Measurements from ENCODE around the gene SRCIN1. TPM values are rescaled to one million over a fixed set of nuclear protein-coding genes. Genes with fewer than 3 reads are reported as not detected.

The SRCIN1 gene
- total RNA-seq, 1 donor from 2014 or later = 0.05 TPM

GRCh38 chr17:38551121-38551520, 54.6 kb downstream of the SRCIN1 start:
- H3K4me1 Mint-ChIP-seq (ENCODE audit: unreplicated experiment) = no peaks in the 10 kb centered on the region
- no peak overlapping the region for H3K4me3 Mint-ChIP-seq (ENCODE audit: unreplicated experiment)
- H3K27ac Mint-ChIP-seq (ENCODE audit: unreplicated experiment) = no peak overlapping the region
- peaks cover 29% of the 10 kb centered on the region for H3K27me3 Mint-ChIP-seq (ENCODE audit: unreplicated experiment)
- DNase-seq (ENCODE audit: extremely low spot score, unreplicated experiment) = no peak
- no peaks in the 10 kb centered on the region for H3K9me3 Mint-ChIP-seq (ENCODE audit: unreplicated experiment)
- TF ChIP-seq CTCF (IDR thresholded peaks at IDR 0.05) = no peak
- H3K36me3 Mint-ChIP-seq (ENCODE audit: unreplicated experiment) = no peaks in the 10 kb centered on the region

DNA sequence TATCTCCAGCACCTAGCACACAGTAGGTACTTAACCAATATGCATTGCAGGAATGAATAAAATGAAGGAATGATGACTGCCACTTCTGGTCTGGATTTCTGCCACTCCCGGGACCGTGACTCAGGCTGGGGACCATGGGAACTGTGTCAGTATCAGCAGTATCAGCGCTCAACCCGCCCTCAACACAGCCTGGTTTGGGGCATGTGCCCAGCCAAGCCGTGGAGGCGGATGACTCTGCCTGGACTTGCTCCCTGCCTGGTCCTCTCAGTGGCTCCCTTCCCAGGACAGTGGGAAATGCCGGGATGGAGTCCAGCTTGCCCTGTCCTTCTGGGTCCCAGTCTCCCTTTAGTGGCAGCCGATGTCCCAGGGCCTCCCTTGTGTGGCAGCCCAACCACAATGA, 55.1 kb downstream of the SRCIN1 start:
- Mint-ChIP-seq H3K27ac (ENCODE audit: unreplicated experiment) (no peak overlapping the region), H3K36me3 (ENCODE audit: unreplicated experiment) (no peaks in the 10 kb centered on the region), H3K27me3 (ENCODE audit: unreplicated experiment) (peaks cover 27% of the 10 kb centered on the region), H3K9me3 (ENCODE audit: unreplicated experiment) (no peaks in the 10 kb centered on the region), H3K4me1 (ENCODE audit: unreplicated experiment) (no peaks in the 10 kb centered on the region), H3K4me3 (ENCODE audit: unreplicated experiment) (no peak overlapping the region)
- no peak for TF ChIP-seq CTCF (IDR thresholded peaks at IDR 0.05)
- DNase-seq (ENCODE audit: extremely low spot score, unreplicated experiment) = no peak

- Mint-ChIP-seq H3K36me3 (ENCODE audit: unreplicated experiment) (no peaks in the 10 kb centered on the region), H3K4me3 (ENCODE audit: unreplicated experiment) (no peak overlapping the region), H3K9me3 (ENCODE audit: unreplicated experiment) (no peaks in the 10 kb centered on the region)
These were observed 56.5 kb downstream of the SRCIN1 start for GRCh38 chr17:38549285-38549684.

DNA sequence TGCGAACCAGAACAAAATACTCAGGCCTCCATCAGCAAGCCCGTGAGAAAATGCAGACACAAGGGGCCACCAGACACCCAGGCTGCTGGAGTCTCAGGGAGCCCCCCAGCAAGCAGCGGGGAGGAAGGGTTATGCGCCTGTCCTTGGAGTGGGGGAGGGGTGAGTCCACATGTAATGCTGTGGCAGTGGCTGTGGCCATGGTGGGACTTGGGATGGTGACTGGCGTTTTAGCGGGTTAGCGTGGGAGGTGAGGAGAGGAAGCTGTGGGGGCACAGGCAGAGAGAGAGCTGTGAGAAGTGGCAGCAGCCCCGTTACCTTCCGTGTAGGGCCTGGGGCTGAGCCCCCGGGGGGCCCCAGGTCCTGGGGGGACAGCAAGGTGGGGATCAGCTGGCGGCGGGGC, 58.3 kb downstream of the SRCIN1 start:
- H3K27me3 Mint-ChIP-seq (ENCODE audit: unreplicated experiment) = peaks cover 12% of the 10 kb centered on the region

More at GRCh38 chr17:38549285-38549684, 56.5 kb downstream of the SRCIN1 start:
- no peak for DNase-seq (ENCODE audit: extremely low spot score, unreplicated experiment)
- no peak overlapping the region for H3K27ac Mint-ChIP-seq (ENCODE audit: unreplicated experiment)
- no peaks in the 10 kb centered on the region for H3K4me1 Mint-ChIP-seq (ENCODE audit: unreplicated experiment)
- peaks cover 15% of the 10 kb centered on the region for H3K27me3 Mint-ChIP-seq (ENCODE audit: unreplicated experiment)
- no peak for TF ChIP-seq CTCF (IDR thresholded peaks at IDR 0.05)

DNA sequence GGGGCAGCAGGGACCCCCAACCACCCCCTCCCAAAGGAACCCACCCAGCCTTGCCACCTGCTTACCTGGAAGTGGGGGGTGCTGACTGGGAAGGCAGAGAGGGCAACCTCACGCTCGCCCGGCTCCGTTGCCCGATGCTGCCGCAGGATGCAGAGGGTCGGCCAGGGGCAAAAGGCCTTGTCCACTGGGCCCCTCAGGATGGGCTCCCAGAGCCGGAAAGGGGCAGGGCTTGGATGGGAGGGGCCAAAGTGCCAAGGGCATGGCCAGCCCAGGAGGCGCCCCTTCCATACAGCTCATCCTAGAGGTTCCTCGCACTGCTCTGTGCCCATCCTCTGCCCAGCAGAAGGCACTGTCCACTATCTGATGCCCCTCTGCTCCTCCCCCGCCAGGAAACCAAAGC, 59.4 kb downstream of the SRCIN1 start:
- Mint-ChIP-seq H3K4me3 (ENCODE audit: unreplicated experiment) (no peak overlapping the region), H3K27me3 (ENCODE audit: unreplicated experiment) (peaks cover 16% of the 10 kb centered on the region), H3K4me1 (ENCODE audit: unreplicated experiment) (no peaks in the 10 kb centered on the region), H3K36me3 (ENCODE audit: unreplicated experiment) (no peaks in the 10 kb centered on the region), H3K9me3 (ENCODE audit: unreplicated experiment) (no peaks in the 10 kb centered on the region), H3K27ac (ENCODE audit: unreplicated experiment) (no peak overlapping the region)
- no peak for DNase-seq (ENCODE audit: extremely low spot score, unreplicated experiment)
- no peak for TF ChIP-seq CTCF (IDR thresholded peaks at IDR 0.05)

More for the DNA sequence above, 58.3 kb downstream of the SRCIN1 start:
- H3K27ac Mint-ChIP-seq (ENCODE audit: unreplicated experiment) = no peak overlapping the region
- H3K4me1 Mint-ChIP-seq (ENCODE audit: unreplicated experiment) = no peaks in the 10 kb centered on the region
- no peaks in the 10 kb centered on the region for H3K9me3 Mint-ChIP-seq (ENCODE audit: unreplicated experiment)
- no peaks in the 10 kb centered on the region for H3K36me3 Mint-ChIP-seq (ENCODE audit: unreplicated experiment)
- no peak overlapping the region for H3K4me3 Mint-ChIP-seq (ENCODE audit: unreplicated experiment)
- TF ChIP-seq CTCF (IDR thresholded peaks at IDR 0.05) = no peak
- no peak for DNase-seq (ENCODE audit: extremely low spot score, unreplicated experiment)

All from osteocyte (in vitro differentiated cells).